HepG2 (cell line): ENCODE results near the gene RUSF1. TPM values are rescaled to one million over a fixed set of nuclear protein-coding genes. Genes with fewer than 3 reads are reported as not detected.

Experiments
- CCDC6 ChIP-seq: sonication (generic); formaldehyde crosslinking; IDR thresholded peaks from 2 replicates; pipeline ENCODE4 v1.8.1; 2022; ENCODE audit warnings: mild to moderate bottlenecking, missing genetic modification reagents, moderate library complexity
- FOXP1 ChIP-seq, 2 experiments: fragments of 450-650 bp in 1 of 2; IDR thresholded peaks; 2 replicates each; pipeline ENCODE4 v1.6.1; 2017 to 2018; ENCODE audit warnings: antibody characterized with exemption in 1 of 2
- GFI1 ChIP-seq: sonication (generic); formaldehyde crosslinking; IDR thresholded peaks from 2 replicates; pipeline ENCODE4 v1.5.0; 2020; ENCODE audit warnings: missing genetic modification reagents, mild to moderate bottlenecking, borderline replicate concordance
- MAF1 ChIP-seq: sonication (generic); formaldehyde crosslinking; IDR thresholded peaks from 2 replicates; pipeline ENCODE4 v1.5.0; 2020; ENCODE audit warnings: missing genetic modification reagents, borderline replicate concordance
- MLLT10 ChIP-seq: sonication (generic); formaldehyde crosslinking; IDR thresholded peaks from 2 replicates; pipeline ENCODE4 v1.4.0; 2020; ENCODE audit warnings: missing genetic modification reagents
- MNT ChIP-seq: fragments of 450-650 bp; IDR thresholded peaks from 2 replicates; pipeline ENCODE4 v1.6.1; 2016
- MXI1 ChIP-seq: IDR thresholded peaks from 3 replicates; pipeline ENCODE4 v1.6.1; 2012; ENCODE audit warnings: low read depth, low read length, inconsistent platforms, borderline replicate concordance
- MYNN ChIP-seq: sonication (generic); formaldehyde crosslinking; IDR thresholded peaks from 2 replicates; pipeline ENCODE4 v1.4.0; 2020; ENCODE audit warnings: mild to moderate bottlenecking, low read depth, missing genetic modification reagents
- MYPOP ChIP-seq: sonication (generic); formaldehyde crosslinking; IDR thresholded peaks from 2 replicates; pipeline ENCODE4 v1.8.1; 2023; ENCODE audit warnings: mild to moderate bottlenecking, moderate library complexity, missing genetic modification reagents
- NCOA5 ChIP-seq: sonication (generic); formaldehyde crosslinking; IDR thresholded peaks from 2 replicates; pipeline ENCODE4 v1.4.0; 2020; ENCODE audit warnings: missing genetic modification reagents
- RARG ChIP-seq: sonication (generic); formaldehyde crosslinking; IDR thresholded peaks from 2 replicates; pipeline ENCODE4 v1.4.0; 2020; ENCODE audit warnings: low read depth, mild to moderate bottlenecking, missing genetic modification reagents
- RBM22 ChIP-seq: fragments of 200-400 bp; formaldehyde crosslinking; optimal IDR thresholded peaks from 2 replicates; pipeline ENCODE3; 2017; ENCODE audit warnings: mild to moderate bottlenecking, low read length, moderate library complexity
- RFX5 ChIP-seq: IDR thresholded peaks from 2 replicates; pipeline ENCODE4 v1.6.1; 2011; ENCODE audit warnings: low read depth, low read length, improper control_type of control experiment
- SMAD3 ChIP-seq: sonication (generic); formaldehyde crosslinking; IDR thresholded peaks from 2 replicates; pipeline ENCODE4 v1.4.0; 2020; ENCODE audit warnings: missing genetic modification reagents
- TGIF2 ChIP-seq: IDR thresholded peaks from 2 replicates; pipeline ENCODE4 v1.6.1; 2016; ENCODE audit warnings: control low read depth, missing compliant biosample characterization
- THAP7 ChIP-seq: sonication (generic); formaldehyde crosslinking; IDR thresholded peaks from 2 replicates; pipeline ENCODE4 v1.8.1; 2023; ENCODE audit warnings: mild to moderate bottlenecking, missing genetic modification reagents
- ZNF180 ChIP-seq: sonication (generic); formaldehyde crosslinking; IDR thresholded peaks from 2 replicates; pipeline ENCODE4 v1.4.0; 2020; ENCODE audit warnings: low read depth, missing genetic modification reagents, borderline replicate concordance
- ZNF577 ChIP-seq: sonication (generic); formaldehyde crosslinking; IDR thresholded peaks from 2 replicates; pipeline ENCODE4 v1.4.0; 2020; ENCODE audit warnings: mild to moderate bottlenecking, low read depth, missing genetic modification reagents, borderline replicate concordance
- polyA plus RNA-seq, 8 experiments: library from polyadenylated mRNA; depleted of rRNA in 3 of 8; stranded (reverse) in 7 of 8; unstranded in 1 of 8; fragments of >200 nt; fragmentation: Illumina TruSeq in 4 of 8; extraction: Trizol in 4 of 8; gene quantifications; 2 replicates each; pipeline versions ENCODE4 v1.2.1 to v1.2.3, GENCODE V29; 2011 to 2016; ENCODE audit warnings: low read depth in 4 of 8, missing spikeins in 1 of 8, mixed read lengths in 1 of 8; ENCODE audit not compliant: insufficient read depth in 1 of 8
- total RNA-seq, 5 experiments: library from RNA; depleted of rRNA; stranded (reverse); fragments of >200 nt; fragmentation: Illumina TruSeq; extraction: Trizol; gene quantifications; 2 replicates each; pipeline ENCODE4 v1.2.3, GENCODE V29; 2016; ENCODE audit warnings: low read depth in 1 of 5
- TF ChIP-seq, protein P1 (sequence below): sonication (generic); formaldehyde crosslinking; IDR thresholded peaks from 2 replicates; pipeline ENCODE4 v1.4.0; 2020; ENCODE audit warnings: mild to moderate bottlenecking, missing genetic modification reagents, borderline replicate concordance

Gene RUSF1
- total and polyA plus RNA-seq, 2 of the 13 experiments (the other 11 are each of a cell fraction or from before 2014, with no cell fraction given), result 40.8 to 50.2 TPM

DNA sequence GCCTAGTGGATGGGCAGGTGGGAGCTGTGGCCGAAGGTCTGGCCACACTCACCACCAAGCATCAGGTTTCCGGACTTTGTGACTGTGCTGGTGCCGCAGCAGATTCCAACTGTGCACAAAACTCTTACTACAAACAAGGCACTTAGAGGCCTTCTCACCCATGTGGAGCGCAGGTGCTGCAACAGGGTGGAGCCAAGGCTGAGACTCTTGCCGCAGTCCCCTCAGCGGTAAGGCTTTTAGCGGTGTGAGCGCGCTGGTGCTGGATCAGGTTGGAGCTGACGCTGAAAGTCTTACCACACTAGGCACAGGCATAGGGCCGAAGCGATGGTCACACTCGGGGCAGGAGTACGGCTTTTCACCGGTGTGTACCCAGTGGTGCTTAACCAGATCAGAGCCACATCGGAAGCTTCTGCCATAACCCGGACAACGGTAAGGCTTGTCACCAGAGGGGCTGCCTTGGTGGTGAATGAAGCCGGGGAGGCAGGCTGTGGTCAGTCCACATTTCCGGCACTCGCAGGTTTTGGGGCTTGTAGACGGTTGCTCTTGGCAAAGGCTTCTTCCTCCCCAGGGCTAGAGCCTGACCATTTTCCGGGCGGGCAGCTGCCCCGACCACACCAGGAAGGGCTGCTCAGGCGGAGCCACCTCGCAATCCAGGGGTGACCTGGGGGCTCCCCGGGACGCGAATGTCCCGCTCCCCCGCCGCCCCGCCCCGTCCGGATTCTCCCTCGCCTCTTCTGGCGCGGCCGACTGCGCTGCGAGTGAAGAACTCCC, 49.9 kb downstream of the RUSF1 start (continued):
- TF ChIP-seq FOXP1 (IDR thresholded peaks at IDR 0.05) (no peak), FOXP1 (CRISPR knock-in tag; IDR thresholded peaks at IDR 0.05) (peak; percentile 71), MAF1 (CRISPR knock-in tag) (peak; percentile 32; the same call in 1 of the 2 replicates), MYPOP (peak; percentile 95), ZNF577 (CRISPR knock-in tag) (no peak), RARG (CRISPR knock-in tag) (no peak), THAP7 (peak; percentile 41; the same call in 1 of the 2 replicates), SMAD3 (CRISPR knock-in tag) (peak; percentile 88), NCOA5 (CRISPR knock-in tag) (no peak), GFI1 (CRISPR knock-in tag) (peak; percentile 62; the same call in 1 of the 2 replicates), MXI1 (peak; percentile 91; the same call in 1 of the 3 replicates), MLLT10 (no peak), RBM22 (peak; percentile 92), RFX5 (peak; percentile 35; the same call in 1 of the 2 replicates), MYNN (CRISPR knock-in tag) (no peak), TGIF2 (CRISPR knock-in tag) (peak; percentile 96; the same call in 1 of the 2 replicates), CCDC6 (CRISPR knock-in tag) (peak; percentile 94), ZNF180 (no peak), MNT (peak; percentile 54)
- TF ChIP-seq, protein P1, sequence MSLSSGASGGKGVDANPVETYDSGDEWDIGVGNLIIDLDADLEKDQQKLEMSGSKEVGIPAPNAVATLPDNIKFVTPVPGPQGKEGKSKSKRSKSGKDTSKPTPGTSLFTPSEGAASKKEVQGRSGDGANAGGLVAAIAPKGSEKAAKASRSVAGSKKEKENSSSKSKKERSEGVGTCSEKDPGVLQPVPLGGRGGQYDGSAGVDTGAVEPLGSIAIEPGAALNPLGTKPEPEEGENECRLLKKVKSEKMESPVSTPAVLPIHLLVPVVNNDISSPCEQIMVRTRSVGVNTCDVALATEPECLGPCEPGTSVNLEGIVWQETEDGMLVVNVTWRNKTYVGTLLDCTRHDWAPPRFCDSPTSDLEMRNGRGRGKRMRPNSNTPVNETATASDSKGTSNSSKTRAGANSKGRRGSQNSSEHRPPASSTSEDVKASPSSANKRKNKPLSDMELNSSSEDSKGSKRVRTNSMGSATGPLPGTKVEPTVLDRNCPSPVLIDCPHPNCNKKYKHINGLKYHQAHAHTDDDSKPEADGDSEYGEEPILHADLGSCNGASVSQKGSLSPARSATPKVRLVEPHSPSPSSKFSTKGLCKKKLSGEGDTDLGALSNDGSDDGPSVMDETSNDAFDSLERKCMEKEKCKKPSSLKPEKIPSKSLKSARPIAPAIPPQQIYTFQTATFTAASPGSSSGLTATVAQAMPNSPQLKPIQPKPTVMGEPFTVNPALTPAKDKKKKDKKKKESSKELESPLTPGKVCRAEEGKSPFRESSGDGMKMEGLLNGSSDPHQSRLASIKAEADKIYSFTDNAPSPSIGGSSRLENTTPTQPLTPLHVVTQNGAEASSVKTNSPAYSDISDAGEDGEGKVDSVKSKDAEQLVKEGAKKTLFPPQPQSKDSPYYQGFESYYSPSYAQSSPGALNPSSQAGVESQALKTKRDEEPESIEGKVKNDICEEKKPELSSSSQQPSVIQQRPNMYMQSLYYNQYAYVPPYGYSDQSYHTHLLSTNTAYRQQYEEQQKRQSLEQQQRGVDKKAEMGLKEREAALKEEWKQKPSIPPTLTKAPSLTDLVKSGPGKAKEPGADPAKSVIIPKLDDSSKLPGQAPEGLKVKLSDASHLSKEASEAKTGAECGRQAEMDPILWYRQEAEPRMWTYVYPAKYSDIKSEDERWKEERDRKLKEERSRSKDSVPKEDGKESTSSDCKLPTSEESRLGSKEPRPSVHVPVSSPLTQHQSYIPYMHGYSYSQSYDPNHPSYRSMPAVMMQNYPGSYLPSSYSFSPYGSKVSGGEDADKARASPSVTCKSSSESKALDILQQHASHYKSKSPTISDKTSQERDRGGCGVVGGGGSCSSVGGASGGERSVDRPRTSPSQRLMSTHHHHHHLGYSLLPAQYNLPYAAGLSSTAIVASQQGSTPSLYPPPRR (CRISPR knock-in tag), result peak; percentile 82; the same call in 1 of the 2 replicates
